NCI-H2081 (cell line): ENCODE results near the gene ARF1.
"Not testable (repeated sequence)": the region's sequence is repeated elsewhere in the genome, so short reads cannot be mapped to it uniquely, and the experiment has no call there.

Experiments used
- DNase-seq, 2 experiments: peaks; one replicate each; lab custom pipeline; 2025; lab: John Stamatoyannopoulos, UW

Gene ARF1

GRCh38 chr1:228102791-228103620, 20.5 kb downstream of the ARF1 start, which contains the start of gene C1orf35:
C1orf35 (minus strand) TSS chr1:228103325; CDS start chr1:228103227, 98 bp downstream.
- DNase-seq, result peak; percentile 94 to 96

- no peak for DNase-seq
Observed at GRCh38 chr1:228104526-228105269, 22.2 kb downstream of the ARF1 start.

GRCh38 chr1:228105270-228105995, 22.9 kb downstream of the ARF1 start:
- no peak for DNase-seq

- DNase-seq, result no peak
Observed at GRCh38 chr1:228105996-228106799, 23.7 kb downstream of the ARF1 start.

GRCh38 chr1:228106800-228107054, 24.2 kb downstream of the ARF1 start:
- no peak for DNase-seq

GRCh38 chr1:228107636-228108035, 25.1 kb downstream of the ARF1 start:
- DNase-seq, result no peak

GRCh38 chr1:228108055-228108690, 25.7 kb downstream of the ARF1 start:
- DNase-seq, result no peak

GRCh38 chr1:228108742-228109072, 26.2 kb downstream of the ARF1 start:
- DNase-seq, result no peak

GRCh38 chr1:228109073-228109961, 26.8 kb downstream of the ARF1 start, which contains the start of gene MRPL55:
MRPL55 (minus strand) TSS chr1:228109299; CDS start chr1:228108260, 1,039 bp downstream.
- DNase-seq, result peak; percentile 96 to 97

- DNase-seq, result peak in 1 of 2 experiments; percentile 31
Observed at GRCh38 chr1:228109962-228110488, 27.5 kb downstream of the ARF1 start.

GRCh38 chr1:228110556-228110955, 28.0 kb downstream of the ARF1 start:
- DNase-seq, result no peak

- not testable (repeated sequence) for DNase-seq
Observed at GRCh38 chr1:228111315-228111714, 28.8 kb downstream of the ARF1 start.

GRCh38 chr1:228112167-228112566, 29.7 kb downstream of the ARF1 start:
- DNase-seq, result no peak

GRCh38 chr1:228112617-228113016, 30.1 kb downstream of the ARF1 start:
- DNase-seq, result no peak

GRCh38 chr1:228114827-228115226, 32.3 kb downstream of the ARF1 start:
- no peak for DNase-seq

GRCh38 chr1:228117335-228117734, 34.8 kb downstream of the ARF1 start:
- DNase-seq, result no peak

GRCh38 chr1:228118040-228118439, 35.5 kb downstream of the ARF1 start:
- DNase-seq, result no peak

- no peak for DNase-seq
Observed at GRCh38 chr1:228120351-228120750, 37.8 kb downstream of the ARF1 start.

GRCh38 chr1:228120857-228121489, 38.5 kb downstream of the ARF1 start:
- no peak for DNase-seq
